Endothelial cell of umbilical vein (primary cell): ENCODE data around the gene MAGI1. TPM values are rescaled to one million over a fixed set of nuclear protein-coding genes. Genes with fewer than 3 reads are reported as not detected.

Experiments
- BruUV-seq: library from RNA; stranded (reverse); fragments of 400-500 nt; replicated peaks from 2 replicates; lab custom pipeline; 2021; lab: Mats Ljungman, UMichigan
- CTCF ChIA-PET: fragments of 300-600, 350-600 bp; sonication (Branson Sonifier 250); formaldehyde crosslinking; loops from one replicate; lab custom pipeline; 2021; ENCODE audit warnings: antibody characterized with exemption, inconsistent platforms; lab: Charles Lee
- POLR2A ChIA-PET: fragments of 300-600, 350-600 bp; sonication (Branson Sonifier 250); formaldehyde crosslinking; loops from one replicate; lab custom pipeline; 2021; ENCODE audit warnings: antibody characterized with exemption, inconsistent platforms; lab: Charles Lee
- DNase-seq: peaks from one replicate; pipeline ENCODE4 v3.0.0-alpha.2; 2011; ENCODE audit warnings: low read depth, low spot score
- FAIRE-seq: peaks from 2 replicates; lab custom pipeline; 2011; peaks lifted over from hg19 to GRCh38; lab: Jason Lieb, UNC
- H2AFZ ChIP-seq: 2 replicates; pipeline ENCODE4 v1.6.0; 2012; ENCODE audit warnings: low read depth, low read length, control low read depth, inconsistent platforms
- H3K27ac ChIP-seq: 2 replicates; pipeline ENCODE4 v1.5.1; 2011; ENCODE audit warnings: low read depth, mild to moderate bottlenecking, control low read depth, low read length, moderate library complexity; ENCODE audit not compliant: insufficient read depth
- H3K27me3 ChIP-seq, 2 experiments: 2 replicates each; pipeline versions ENCODE4 v1.6.0 to v1.6.1; 2011; ENCODE audit warnings: low read length in 2 of 2, mixed read lengths in 1 of 2; ENCODE audit not compliant: control insufficient read depth in 2 of 2, insufficient read depth in 2 of 2
- H3K36me3 ChIP-seq, 2 experiments: 2 replicates in 1 of 2; 3 replicates in 1 of 2; pipeline ENCODE4 v1.5.1; 2011; ENCODE audit warnings: low read length in 2 of 2, mild to moderate bottlenecking in 1 of 2, moderate library complexity in 1 of 2; ENCODE audit not compliant: control insufficient read depth in 2 of 2, insufficient read depth in 2 of 2; ENCODE audit errors: extremely low read depth in 1 of 2
- H3K4me1 ChIP-seq: 3 replicates; pipeline ENCODE4 v1.5.1; 2011; ENCODE audit warnings: mild to moderate bottlenecking, low read length; ENCODE audit not compliant: control insufficient read depth, insufficient read depth; ENCODE audit errors: extremely low read depth
- H3K4me2 ChIP-seq: 2 replicates; pipeline ENCODE4 v1.6.1; 2011; ENCODE audit warnings: low read length, control low read depth, mixed read lengths; ENCODE audit not compliant: insufficient read depth
- H3K4me3 ChIP-seq, 3 experiments: fragments of 200-600 bp in 1 of 3; sonication (generic), shearing (Covaris generic) in 1 of 3; replicated peaks in 1 of 3; 2 replicates each; pipeline ENCODE4 v1.5.1; 2011 to 2016; ENCODE audit warnings: control low read depth in 3 of 3, low read length in 3 of 3, mild to moderate bottlenecking in 2 of 3, inconsistent platforms in 1 of 3, low read depth in 1 of 3, moderate library complexity in 1 of 3; ENCODE audit not compliant: insufficient read depth in 1 of 3
- H3K79me2 ChIP-seq: 2 replicates; pipeline ENCODE4 v1.6.0; 2012; ENCODE audit warnings: low read length, inconsistent platforms; ENCODE audit not compliant: control insufficient read depth, insufficient read depth
- H3K9ac ChIP-seq: replicated peaks from 2 replicates; pipeline ENCODE3; 2011; ENCODE audit warnings: low read length, control low read depth; ENCODE audit not compliant: insufficient read depth; ENCODE audit errors: extremely low read depth
- H3K9me1 ChIP-seq: replicated peaks from 3 replicates; pipeline ENCODE4 v1.6.0; 2011; ENCODE audit warnings: mild to moderate bottlenecking, low read length; ENCODE audit not compliant: control insufficient read depth, insufficient read depth; ENCODE audit errors: extremely low read depth
- H3K9me3 ChIP-seq: replicated peaks from 2 replicates; pipeline ENCODE4 v1.5.1; 2012; ENCODE audit warnings: low read length, inconsistent platforms; ENCODE audit not compliant: control insufficient read depth, insufficient read depth
- H4K20me1 ChIP-seq: replicated peaks from 2 replicates; pipeline ENCODE3; 2011; ENCODE audit warnings: mild to moderate bottlenecking, low read length; ENCODE audit not compliant: control insufficient read depth, insufficient read depth; ENCODE audit errors: extremely low read depth
- EZH2 ChIP-seq: IDR thresholded peaks from 2 replicates; pipeline ENCODE4 v1.6.1; 2012; ENCODE audit warnings: borderline replicate concordance, low read depth, mild to moderate bottlenecking, moderate library complexity, low read length, inconsistent platforms; ENCODE audit not compliant: severe bottlenecking
- FOS ChIP-seq: IDR thresholded peaks from 2 replicates; pipeline ENCODE4 v1.6.1; 2011; ENCODE audit warnings: mild to moderate bottlenecking, low read length, moderate library complexity, borderline replicate concordance; ENCODE audit not compliant: insufficient read depth
- GATA2 ChIP-seq: IDR thresholded peaks from 2 replicates; pipeline ENCODE4 v1.7.0; 2011; ENCODE audit warnings: low read depth, mild to moderate bottlenecking, moderate library complexity, mixed read lengths, low read length; ENCODE audit not compliant: insufficient read length, insufficient read depth
- JUN ChIP-seq: IDR thresholded peaks from 2 replicates; pipeline ENCODE4 v1.6.1; 2011; ENCODE audit warnings: borderline replicate concordance, low read depth; ENCODE audit not compliant: insufficient read length, insufficient read depth
- MAX ChIP-seq: IDR thresholded peaks from 2 replicates; pipeline ENCODE4 v1.6.1; 2011; ENCODE audit not compliant: insufficient read depth, insufficient read length
- MYC ChIP-seq: IDR thresholded peaks from one replicate; pipeline ENCODE4 v1.6.1; 2011; ENCODE audit warnings: mild to moderate bottlenecking, low read depth, low read length
- POLR2A ChIP-seq: IDR thresholded peaks from 2 replicates; pipeline ENCODE4 v1.6.1; 2012; ENCODE audit warnings: low read depth, mild to moderate bottlenecking, control low read depth, low read length
- POLR2AphosphoS5 ChIP-seq: IDR thresholded peaks from 2 replicates; pipeline ENCODE4 v1.6.1; 2012; ENCODE audit warnings: low read depth, mild to moderate bottlenecking, control low read depth, low read length, moderate library complexity; ENCODE audit not compliant: insufficient read depth
- dilution Hi-C: fragments of 300-500 bp; cut with MboI; formaldehyde crosslinking; loops from one replicate; pipeline ENCODE4 v1.15.0; 2019; ENCODE audit warnings: low sequenced_read_pairs; ENCODE audit not compliant: extremely low pct_ligation_motif_present
- intact Hi-C: fragments of 100-400 bp; cut with micrococcal nuclease; formaldehyde crosslinking; loops from one replicate; pipeline ENCODE4 v1.10.0; 2022
- polyA plus RNA-seq, 4 experiments: library from polyadenylated mRNA; depleted of rRNA in 3 of 4; stranded (reverse) in 3 of 4; unstranded in 1 of 4; fragments of >200 nt; gene quantifications; 2 replicates each; pipeline versions ENCODE4 v1.2.1 to v1.2.3, GENCODE V29; 2011 to 2012; ENCODE audit warnings: missing spikeins in 1 of 4
- total RNA-seq: library from RNA; stranded (reverse); gene quantifications from 2 replicates; pipeline ENCODE4 v1.2.3, GENCODE V29; 2021
- TF ChIP-seq, protein P1 (sequence below), 2 donors: IDR thresholded peaks; 1 replicate in 1 of 2; 2 replicates in 1 of 2; pipeline ENCODE4 v1.5.1; 2011; ENCODE audit warnings: low read length in 2 of 2, mild to moderate bottlenecking in 2 of 2, moderate library complexity in 2 of 2, control low read depth in 1 of 2, inconsistent platforms in 1 of 2, low read depth in 1 of 2; ENCODE audit not compliant: insufficient read depth in 1 of 2; ENCODE audit errors: extremely low read depth in 1 of 2

The MAGI1 gene
- total and polyA plus RNA-seq, 2 donors (not counting 3 experiments of a cell fraction or from before 2014, with no cell fraction given), result 10.1 to 47.9 TPM

- no peaks in the 10 kb centered on the region for H3K36me3 ChIP-seq
- H3K27me3 ChIP-seq, result no peaks in the 10 kb centered on the region
- no peak overlapping the region for H2AFZ ChIP-seq
- no peak for TF ChIP-seq MYC
- no peak for TF ChIP-seq FOS
- no peak for TF ChIP-seq JUN
- no peak for TF ChIP-seq POLR2AphosphoS5
- no peaks in the 10 kb centered on the region for H3K79me2 ChIP-seq
- FAIRE-seq (no peak), DNase-seq (no peak)
- H3K4me1 ChIP-seq, result no peaks in the 10 kb centered on the region
- POLR2A ChIA-PET, result no interaction called here
- BruUV-seq, result no TSS peak
- H3K9ac ChIP-seq, result no peak overlapping the region
- H3K27ac ChIP-seq, result no peak overlapping the region
- no peak overlapping the region for H3K4me2 ChIP-seq
- CTCF ChIA-PET, result interaction anchor here (1.9 kb wide), 1 partner anchor 13 kb away, joined by 5 read pairs; no protein-coding TSS in a partner anchor
- H4K20me1 ChIP-seq, result no peaks in the 10 kb centered on the region
- dilution Hi-C loops, result no loop called here
- H3K9me1 ChIP-seq, result no peaks in the 10 kb centered on the region
- intact Hi-C loops, result no loop called here
- H3K4me3 ChIP-seq, result no peak overlapping the region
- no peaks in the 10 kb centered on the region for H3K9me3 ChIP-seq
Measured at GRCh38 chr3:66055289-66055688, 16.6 kb upstream of the MAGI1 start.

DNA sequence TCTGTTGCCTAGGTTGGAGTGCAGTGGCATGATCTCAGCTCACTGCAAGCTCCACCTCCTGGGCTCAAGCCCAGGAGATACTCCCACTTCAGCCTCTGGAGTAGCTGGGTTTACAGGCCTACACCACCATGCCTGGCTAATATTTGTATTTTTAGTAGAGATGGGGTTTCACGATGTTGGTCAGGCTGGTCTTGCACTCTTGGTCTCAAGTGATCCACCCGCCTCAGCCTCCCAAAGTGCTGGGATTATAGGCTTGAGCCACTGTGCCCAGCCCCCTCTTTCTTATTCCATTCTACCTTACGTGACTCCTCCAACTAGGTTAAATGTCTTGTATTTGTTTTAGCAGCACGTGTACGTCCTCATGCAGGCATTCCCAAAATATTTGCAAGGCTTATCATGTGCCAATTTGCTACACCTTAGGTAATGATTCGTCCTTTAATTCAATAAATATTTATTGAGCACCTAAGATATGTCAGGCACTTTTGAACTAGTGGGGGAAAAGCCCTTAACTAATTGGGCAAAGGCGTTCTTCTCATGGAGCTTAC, 14.9 kb upstream of the MAGI1 start:
- Histone ChIP-seq H3K79me2 (no peaks in the 10 kb centered on the region), H3K4me1 (no peaks in the 10 kb centered on the region), H3K36me3 (no peaks in the 10 kb centered on the region), H3K4me2 (no peak overlapping the region), H3K27ac (no peak overlapping the region), H3K9me1 (no peaks in the 10 kb centered on the region), H3K4me3 (no peak overlapping the region), H4K20me1 (no peaks in the 10 kb centered on the region), H3K9me3 (no peaks in the 10 kb centered on the region), H3K9ac (no peak overlapping the region), H2AFZ (no peak overlapping the region), H3K27me3 (no peaks in the 10 kb centered on the region)
- FAIRE-seq (no peak), DNase-seq (no peak)
- ChIA-PET CTCF (interaction anchor here (1.5 kb wide), 1 partner anchor 269 kb away, joined by 3 read pairs; no protein-coding TSS in a partner anchor), POLR2A (no interaction called here)
- TF ChIP-seq GATA2, result no peak
- TF ChIP-seq JUN, result no peak
- no peak for TF ChIP-seq EZH2
- TF ChIP-seq, protein P1, sequence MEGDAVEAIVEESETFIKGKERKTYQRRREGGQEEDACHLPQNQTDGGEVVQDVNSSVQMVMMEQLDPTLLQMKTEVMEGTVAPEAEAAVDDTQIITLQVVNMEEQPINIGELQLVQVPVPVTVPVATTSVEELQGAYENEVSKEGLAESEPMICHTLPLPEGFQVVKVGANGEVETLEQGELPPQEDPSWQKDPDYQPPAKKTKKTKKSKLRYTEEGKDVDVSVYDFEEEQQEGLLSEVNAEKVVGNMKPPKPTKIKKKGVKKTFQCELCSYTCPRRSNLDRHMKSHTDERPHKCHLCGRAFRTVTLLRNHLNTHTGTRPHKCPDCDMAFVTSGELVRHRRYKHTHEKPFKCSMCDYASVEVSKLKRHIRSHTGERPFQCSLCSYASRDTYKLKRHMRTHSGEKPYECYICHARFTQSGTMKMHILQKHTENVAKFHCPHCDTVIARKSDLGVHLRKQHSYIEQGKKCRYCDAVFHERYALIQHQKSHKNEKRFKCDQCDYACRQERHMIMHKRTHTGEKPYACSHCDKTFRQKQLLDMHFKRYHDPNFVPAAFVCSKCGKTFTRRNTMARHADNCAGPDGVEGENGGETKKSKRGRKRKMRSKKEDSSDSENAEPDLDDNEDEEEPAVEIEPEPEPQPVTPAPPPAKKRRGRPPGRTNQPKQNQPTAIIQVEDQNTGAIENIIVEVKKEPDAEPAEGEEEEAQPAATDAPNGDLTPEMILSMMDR (IDR thresholded peaks at IDR 0.05; ENCODE audit: extremely low read depth in 1 of 2, insufficient read depth in 1 of 2, low read depth in 1 of 2, low read length in 2 of 2), result no peak
- no peak for TF ChIP-seq FOS
- no peak for TF ChIP-seq MYC
- TF ChIP-seq MAX, result no peak
- TF ChIP-seq POLR2AphosphoS5, result no peak
- no peak for TF ChIP-seq POLR2A
- intact Hi-C loops (no loop called here), dilution Hi-C loops (no loop called here)
- BruUV-seq, result no TSS peak
